Breast epithelium (tissue), 3 donors: ENCODE results near the gene NEK8.

Source experiments
- CTCF ChIP-seq, 3 donors: fragments of 450-650 bp; IDR thresholded peaks; one replicate each; pipeline ENCODE4 v1.5.1; 2016 to 2017; ENCODE audit warnings: antibody characterized with exemption in 3 of 3, mild to moderate bottlenecking in 3 of 3, moderate library complexity in 3 of 3
- POLR2A ChIP-seq: fragments of 450-650 bp; IDR thresholded peaks from one replicate; pipeline ENCODE4 v1.6.1; 2016; ENCODE audit warnings: antibody characterized with exemption, mild to moderate bottlenecking, moderate library complexity
- POLR2AphosphoS5 ChIP-seq, 3 donors: sonication (generic); formaldehyde crosslinking; IDR thresholded peaks; one replicate each; pipeline ENCODE4 v1.6.1; 2017; ENCODE audit warnings: antibody characterized with exemption in 3 of 3

GRCh38 chr17:28689011-28689410, 39.6 kb upstream of the NEK8 start:
- TF ChIP-seq CTCF (IDR thresholded peaks at IDR 0.05) = no peak
- TF ChIP-seq POLR2A = no peak
- TF ChIP-seq POLR2AphosphoS5 (IDR thresholded peaks at IDR 0.05) = no peak
